ENCODE measurements around the gene USP28.
"Not testable (repeated sequence)": the region's sequence is repeated elsewhere in the genome, so short reads cannot be mapped to it uniquely, and the experiment has no call there.

USP28 gene

DNA sequence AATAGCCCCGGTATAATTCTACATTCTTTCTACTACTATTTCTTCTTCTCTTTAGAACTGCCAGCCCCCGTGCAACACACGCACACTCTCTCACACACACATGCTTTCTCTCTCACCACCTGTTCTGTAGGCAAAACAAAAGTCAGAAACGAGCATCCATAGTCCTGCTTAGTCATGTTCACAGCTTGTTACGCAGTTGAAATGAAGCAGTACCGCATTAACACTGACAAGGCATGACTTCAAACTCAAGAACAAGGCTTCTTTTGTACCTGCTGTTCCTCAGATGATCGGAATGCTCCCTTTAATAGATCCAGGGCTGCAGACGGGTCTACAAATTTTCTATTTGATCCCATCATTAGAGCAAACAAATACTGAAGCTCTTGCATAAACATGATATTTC lies 42.2 kb downstream of the USP28 start:
- no peak for DNase-seq

GRCh38 chr11:113831314-113831713 lies 44.1 kb downstream of the USP28 start:
- no peak for DNase-seq

GRCh38 chr11:113829751-113830150 lies 45.6 kb downstream of the USP28 start:
- no peak for DNase-seq

- no peak for DNase-seq
Observed at GRCh38 chr11:113828191-113828590, 47.2 kb downstream of the USP28 start.

- no peak for DNase-seq
Observed at GRCh38 chr11:113827477-113827876, 47.9 kb downstream of the USP28 start.

GRCh38 chr11:113818426-113818825 lies 56.9 kb downstream of the USP28 start:
- DNase-seq = no peak

- DNase-seq = no peak
Observed at GRCh38 chr11:113817626-113818025, 57.7 kb downstream of the USP28 start.

DNA sequence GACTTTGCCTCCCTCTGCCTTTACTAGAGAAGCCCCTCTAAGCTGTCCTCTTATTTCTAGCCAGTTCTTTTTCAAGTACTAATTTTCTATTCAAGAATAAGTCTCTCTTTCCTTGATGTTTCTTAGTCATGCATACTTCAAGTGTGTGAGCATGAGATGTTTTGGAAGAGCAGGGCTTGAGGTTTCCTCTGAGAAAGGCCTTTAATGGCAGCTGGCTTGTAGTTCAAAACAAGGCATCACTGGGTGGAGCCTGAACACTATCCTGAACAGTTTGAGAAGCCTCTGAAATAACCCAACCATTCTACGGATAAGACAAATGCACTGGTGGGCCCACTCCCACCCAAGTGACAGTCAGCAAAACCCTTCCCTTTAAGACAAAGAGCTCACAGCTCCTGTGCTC lies 58.2 kb downstream of the USP28 start:
- DNase-seq = no peak

DNA sequence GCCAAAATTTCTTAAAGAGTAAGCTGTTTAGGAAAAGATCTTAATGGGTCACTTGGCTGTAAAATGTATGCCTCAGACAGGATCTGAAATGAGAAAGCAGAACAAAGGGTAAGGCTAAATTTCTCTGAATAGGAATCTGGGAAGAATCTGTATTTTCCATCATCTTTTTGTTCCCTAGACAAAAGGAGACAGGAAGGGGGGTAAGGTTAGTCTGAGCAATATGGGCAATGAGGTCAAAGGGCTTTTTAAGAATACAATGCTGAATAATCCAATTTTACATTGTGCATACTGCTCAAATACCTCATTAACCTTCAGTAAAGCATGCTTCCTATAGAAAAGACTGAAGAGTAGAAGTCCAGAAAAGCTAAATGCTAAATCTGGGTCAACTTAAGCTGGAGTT lies 61.2 kb downstream of the USP28 start:
- no peak for DNase-seq

GRCh38 chr11:113808931-113809330 lies 66.4 kb downstream of the USP28 start:
- DNase-seq = no peak

DNA sequence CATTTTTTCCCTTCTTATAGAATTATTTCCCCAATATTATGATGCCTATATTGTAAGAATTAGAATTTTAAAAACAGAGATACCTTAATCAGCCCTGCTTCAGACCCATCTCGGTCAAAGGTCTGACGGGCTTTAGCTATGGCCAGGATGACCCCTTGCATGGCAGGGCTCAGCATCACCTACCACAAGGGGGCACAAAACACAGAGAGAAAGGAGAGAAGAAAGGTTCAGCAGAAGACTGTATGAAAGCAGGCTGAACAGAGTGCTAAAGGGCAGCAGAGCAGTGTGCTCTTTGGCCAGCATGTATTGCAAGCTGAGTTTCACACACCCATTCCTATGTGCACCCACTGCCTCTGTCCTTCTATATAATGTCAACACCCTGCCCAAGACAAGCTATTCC lies 69.0 kb downstream of the USP28 start:
- DNase-seq = peak in 1 of 2 donors; percentile 4

GRCh38 chr11:113805640-113806039 lies 69.7 kb downstream of the USP28 start:
- no peak for DNase-seq

- DNase-seq = no peak
Observed at GRCh38 chr11:113802621-113803020, 72.8 kb downstream of the USP28 start.

DNA sequence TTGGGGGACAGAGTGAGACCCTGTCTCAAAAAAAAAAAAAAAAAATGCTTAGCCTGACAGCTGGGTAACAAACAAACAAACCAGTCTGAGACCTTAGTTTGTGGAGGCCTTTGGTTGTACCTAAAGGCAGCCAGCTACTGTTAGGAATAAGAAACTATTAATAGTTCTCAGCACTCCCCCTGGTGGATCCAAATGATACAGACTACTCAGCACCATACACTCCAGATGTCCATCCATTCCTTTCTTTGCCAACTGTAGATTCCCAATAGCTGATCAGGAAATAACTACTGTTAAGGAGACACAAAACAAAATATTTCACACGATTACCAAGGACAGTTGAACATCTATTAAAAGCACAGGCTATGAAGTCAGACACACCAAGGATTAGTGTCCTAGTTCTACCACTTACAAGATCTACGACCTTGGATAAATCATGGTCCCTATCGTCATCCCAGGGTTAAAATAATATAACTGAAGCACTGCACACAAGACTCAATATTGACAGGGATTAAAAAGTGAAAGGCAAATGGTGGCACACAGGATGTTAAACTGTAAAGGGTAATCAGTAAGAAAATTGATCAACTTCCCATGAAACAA lies 78.6 kb downstream of the USP28 start:
- peak in 1 of 2 donors; percentile 35 for DNase-seq

GRCh38 chr11:113789675-113790320 lies 85.6 kb downstream of the USP28 start:
- DNase-seq = no peak

- not testable (repeated sequence) for DNase-seq
Observed at GRCh38 chr11:113789016-113789415, 86.4 kb downstream of the USP28 start.

DNA sequence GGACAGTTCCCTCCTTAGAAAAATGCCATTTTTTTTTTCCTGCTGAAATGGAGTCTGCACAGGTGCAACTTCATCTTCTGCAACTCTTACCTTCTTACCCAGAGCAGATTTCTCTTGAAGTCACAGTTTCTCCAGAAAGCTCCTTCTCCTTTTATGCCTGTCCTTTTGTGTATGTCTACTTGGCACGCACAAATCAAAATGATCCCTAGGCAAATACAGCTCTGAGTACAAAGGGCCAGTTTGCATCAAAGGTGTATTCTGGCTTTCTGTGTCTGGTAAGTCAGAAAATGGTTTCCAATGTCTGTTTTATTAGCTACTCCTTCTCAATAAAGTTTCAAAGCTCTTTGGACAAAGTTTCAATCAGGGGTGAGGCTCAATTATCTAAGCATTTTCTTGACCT lies 93.2 kb downstream of the USP28 start:
- DNase-seq = no peak

- DNase-seq = no peak
Observed at GRCh38 chr11:113781682-113782081, 93.7 kb downstream of the USP28 start.

DNA sequence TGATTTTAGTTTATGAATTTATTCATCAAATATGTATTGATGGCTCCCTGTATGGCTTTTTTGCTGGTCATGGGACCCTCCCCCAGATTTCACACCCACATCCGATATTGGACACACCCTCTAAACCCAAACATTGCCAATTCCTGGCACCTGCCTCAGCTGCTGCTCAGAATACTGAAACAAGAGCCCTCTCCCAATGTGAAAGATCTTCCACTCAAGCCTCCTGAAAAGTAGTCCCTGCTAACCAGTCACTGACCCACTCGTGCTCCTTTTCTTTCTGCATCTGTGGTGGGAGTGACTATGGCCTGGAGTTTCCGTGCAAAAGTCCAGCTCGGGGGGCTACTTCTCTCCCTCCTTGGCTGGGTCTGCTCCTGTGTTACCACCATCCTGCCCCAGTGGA lies 95.9 kb downstream of the USP28 start, which contains the start of gene CLDN25:
CLDN25 (plus strand) TSS at position 301 of the 400 bp plus-strand sequence; CDS start at position 301, 0 bp downstream.
- no peak for DNase-seq

- no peak for DNase-seq
Observed at GRCh38 chr11:113778111-113778910, 97.1 kb downstream of the USP28 start.

DNA sequence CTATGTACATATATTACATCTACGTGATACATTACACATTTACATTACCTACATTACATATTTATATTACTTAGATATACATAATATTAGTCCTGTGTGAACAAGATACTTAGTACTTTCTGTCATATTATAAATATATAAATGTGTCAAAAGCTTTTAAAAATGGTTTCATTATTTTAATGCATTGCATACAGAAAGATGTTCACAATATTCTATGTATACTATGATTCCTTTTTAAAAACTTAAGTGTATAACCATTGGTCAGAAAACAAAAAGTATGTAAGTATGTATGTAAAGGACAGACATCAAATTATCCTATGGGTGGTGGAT lies 101.2 kb downstream of the USP28 start:
- DNase-seq = no peak

DNA sequence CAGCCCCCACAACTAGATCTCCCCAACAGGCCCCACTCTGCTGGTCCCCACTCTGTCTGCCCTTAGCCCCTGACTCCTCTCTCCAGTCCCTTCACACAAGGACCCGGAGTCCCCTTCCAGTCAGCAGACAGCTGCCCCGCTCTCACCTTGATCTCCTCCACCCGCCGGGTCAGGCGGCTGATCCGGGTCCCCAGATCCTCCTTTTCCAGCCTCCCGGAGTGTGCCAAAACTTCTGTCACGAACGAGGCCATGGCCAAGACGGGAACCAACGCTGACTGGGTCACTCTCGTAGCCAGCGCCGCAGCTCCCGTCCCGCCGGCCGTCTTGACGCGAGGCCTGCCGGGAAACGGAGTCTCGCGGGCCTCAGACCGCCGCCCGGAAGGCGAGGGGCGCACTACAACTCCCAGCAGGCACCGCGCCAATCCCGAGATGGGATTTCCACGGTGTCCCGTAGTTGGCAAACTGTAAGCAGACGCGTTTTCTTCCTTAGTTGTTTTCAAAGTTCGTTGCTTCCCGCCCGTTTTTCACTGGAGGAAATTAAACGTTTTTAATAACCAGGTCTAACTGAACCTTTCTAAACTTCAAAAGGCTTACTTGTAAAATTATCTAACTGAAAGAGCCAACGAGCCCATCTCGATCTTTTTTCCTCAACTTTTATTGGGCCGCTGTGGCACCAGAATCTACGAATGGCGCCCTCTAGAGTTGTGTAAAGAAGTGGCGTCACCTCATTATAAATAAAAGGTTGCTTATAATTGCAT lies 101.8 kb downstream of the USP28 start, which contains the start of gene ZW10:
ZW10 (minus strand) TSS at position 277 of the 758 bp plus-strand sequence; CDS start at position 251, 26 bp downstream.
- peak; percentile 91 to 92 for DNase-seq

GRCh38 chr11:113773092-113773415 lies 102.3 kb downstream of the USP28 start:
- no peak for DNase-seq

Data from CD4-positive, alpha-beta T cell treated with Interleukin-1 beta for 1 hour (primary cell).